IMR-90 (cell line): ENCODE results near the gene AIF1. TPM values are rescaled to one million over a fixed set of nuclear protein-coding genes. Genes with fewer than 3 reads are reported as not detected.

Source experiments
- ATAC-seq: fragments of 200-7000 bp; cut with Tn5 transposase; 2 replicates; pipeline ENCODE4 v1.9.1; 2020; ENCODE audit warnings: low read depth, mild to moderate bottlenecking, moderate library complexity
- BruUV-seq: library from RNA; stranded (reverse); fragments of 400-500 nt; replicated peaks from 2 replicates; lab custom pipeline; 2021; lab: Mats Ljungman, UMichigan
- CTCF ChIA-PET: fragments of 300-600 bp; formaldehyde crosslinking; extraction: SDS; loops from one replicate; lab custom pipeline; 2021; ENCODE audit warnings: antibody characterized with exemption; lab: Yijun Ruan, JAX
- POLR2A ChIA-PET: fragments of 300-600 bp; sonication (Branson Sonifier 250); formaldehyde crosslinking; loops from one replicate; lab custom pipeline; 2022; ENCODE audit warnings: antibody characterized with exemption; ENCODE audit not compliant: unreplicated experiment; lab: Charles Lee
- DNase-seq: peaks from one replicate; pipeline ENCODE4 v3.0.0; 2013
- H2AFZ ChIP-seq: replicated peaks from 2 replicates; pipeline ENCODE3; 2013; ENCODE audit warnings: low read length, mild to moderate bottlenecking; ENCODE audit not compliant: poor library complexity
- H2AK5ac ChIP-seq: 2 replicates; pipeline ENCODE4 v1.6.1; 2013; ENCODE audit warnings: low read depth, low read length, inconsistent platforms
- H2AK9ac ChIP-seq: replicated peaks from 2 replicates; pipeline ENCODE3; 2013; ENCODE audit warnings: mild to moderate bottlenecking, low read depth, low read length, moderate library complexity; ENCODE audit not compliant: poor library complexity
- H2BK120ac ChIP-seq: 2 replicates; pipeline ENCODE4 v1.6.1; 2013; ENCODE audit warnings: low read depth, low read length, inconsistent platforms
- H2BK15ac ChIP-seq: 3 replicates; pipeline ENCODE4 v1.6.1; 2013; ENCODE audit warnings: low read depth, low read length, inconsistent platforms
- H2BK20ac ChIP-seq: 2 replicates; pipeline ENCODE4 v1.6.1; 2013; ENCODE audit warnings: low read depth, mild to moderate bottlenecking, inconsistent platforms, low read length, moderate library complexity
- H2BK5ac ChIP-seq: 2 replicates; pipeline ENCODE4 v1.6.1; 2013; ENCODE audit warnings: mild to moderate bottlenecking, low read depth, low read length, inconsistent platforms; ENCODE audit not compliant: poor library complexity, severe bottlenecking
- H3K14ac ChIP-seq: replicated peaks from 2 replicates; pipeline ENCODE4 v1.6.1; 2013; ENCODE audit warnings: low read depth, low read length, inconsistent platforms
- H3K18ac ChIP-seq: 2 replicates; pipeline ENCODE4 v1.6.1; 2013; ENCODE audit warnings: low read depth, low read length, control low read depth
- H3K23ac ChIP-seq: 2 replicates; pipeline ENCODE4 v1.6.1; 2013; ENCODE audit warnings: low read depth, low read length, inconsistent platforms
- H3K27ac ChIP-seq: 2 replicates; pipeline ENCODE4 v1.5.1; 2013; ENCODE audit warnings: mild to moderate bottlenecking, control low read depth, low read length; ENCODE audit not compliant: insufficient read depth
- H3K27me3 ChIP-seq: 2 replicates; pipeline ENCODE4 v1.6.1; 2013; ENCODE audit warnings: low read length; ENCODE audit not compliant: control insufficient read depth, insufficient read depth
- H3K36me3 ChIP-seq: 2 replicates; pipeline ENCODE4 v1.6.1; 2013; ENCODE audit warnings: low read length, mixed read lengths; ENCODE audit not compliant: control insufficient read depth, insufficient read depth
- H3K4ac ChIP-seq: 2 replicates; pipeline ENCODE4 v1.6.1; 2013; ENCODE audit warnings: low read depth, low read length, inconsistent platforms
- H3K4me1 ChIP-seq: 2 replicates; pipeline ENCODE4 v1.6.1; 2013; ENCODE audit warnings: low read length, mixed read lengths; ENCODE audit not compliant: control insufficient read depth, insufficient read depth
- H3K4me2 ChIP-seq: 2 replicates; pipeline ENCODE4 v1.6.1; 2013; ENCODE audit warnings: low read depth, mild to moderate bottlenecking, control low read depth, low read length, moderate library complexity
- H3K4me3 ChIP-seq: 2 replicates; pipeline ENCODE4 v1.5.1; 2013; ENCODE audit warnings: low read depth, mild to moderate bottlenecking, control low read depth, low read length, moderate library complexity; ENCODE audit not compliant: insufficient read depth
- H3K56ac ChIP-seq: 2 replicates; pipeline ENCODE4 v1.6.1; 2013; ENCODE audit warnings: low read length, inconsistent platforms; ENCODE audit not compliant: insufficient read depth; ENCODE audit errors: extremely low read depth
- H3K79me1 ChIP-seq, 2 experiments: 2 replicates each; pipeline ENCODE4 v1.6.1; 2013; ENCODE audit warnings: low read length in 2 of 2, inconsistent platforms in 1 of 2, low read depth in 1 of 2
- H3K9ac ChIP-seq: 2 replicates; pipeline ENCODE4 v1.6.1; 2013; ENCODE audit warnings: low read depth, low read length, control low read depth
- H3K9me1 ChIP-seq: 2 replicates; pipeline ENCODE4 v1.6.1; 2013; ENCODE audit warnings: low read length, inconsistent platforms; ENCODE audit not compliant: insufficient read depth
- H3K9me3 ChIP-seq: 2 replicates; pipeline ENCODE4 v1.6.1; 2013; ENCODE audit warnings: low read length; ENCODE audit not compliant: control insufficient read depth, insufficient read depth
- H4K20me1 ChIP-seq: 2 replicates; pipeline ENCODE4 v1.6.1; 2013; ENCODE audit warnings: low read length, inconsistent platforms; ENCODE audit not compliant: insufficient read depth
- H4K5ac ChIP-seq: 2 replicates; pipeline ENCODE4 v1.6.1; 2013; ENCODE audit warnings: mild to moderate bottlenecking, low read depth, low read length, control low read depth
- H4K8ac ChIP-seq, 2 experiments: 2 replicates each; pipeline ENCODE4 v1.6.1; 2013; ENCODE audit warnings: low read depth in 2 of 2, low read length in 2 of 2, control low read depth in 1 of 2, inconsistent platforms in 1 of 2
- H4K91ac ChIP-seq: 2 replicates; pipeline ENCODE4 v1.6.1; 2013; ENCODE audit warnings: low read depth, low read length, inconsistent platforms; ENCODE audit not compliant: insufficient read depth
- BHLHE40 ChIP-seq: fragments of 150-350 bp; IDR thresholded peaks from 2 replicates; pipeline ENCODE4 v1.6.1; 2016; ENCODE audit warnings: mild to moderate bottlenecking, low read depth, low read length
- CEBPB ChIP-seq: IDR thresholded peaks from 2 replicates; pipeline ENCODE4 v1.6.1; 2012; ENCODE audit warnings: low read depth, low read length, improper control_type of control experiment
- CHD1 ChIP-seq: IDR thresholded peaks from 2 replicates; pipeline ENCODE4 v1.6.1; 2012; ENCODE audit warnings: low read depth, low read length, improper control_type of control experiment
- CTCF ChIP-seq: conservative IDR thresholded peaks from 2 replicates; pipeline ENCODE4 v1.5.1; 2012; ENCODE audit warnings: mild to moderate bottlenecking, low read depth, low read length, improper control_type of control experiment
- ELK1 ChIP-seq: fragments of 150-350 bp; IDR thresholded peaks from 2 replicates; pipeline ENCODE4 v1.6.1; 2016; ENCODE audit warnings: low read depth, mild to moderate bottlenecking, low read length, moderate library complexity, borderline replicate concordance
- FOS ChIP-seq: fragments of 150-350 bp; IDR thresholded peaks from 2 replicates; pipeline ENCODE4 v1.6.1; 2016; ENCODE audit warnings: low read depth, low read length
- MAFK ChIP-seq: IDR thresholded peaks from 2 replicates; pipeline ENCODE4 v1.6.1; 2012; ENCODE audit warnings: low read depth, low read length, improper control_type of control experiment
- MAZ ChIP-seq: IDR thresholded peaks from 2 replicates; pipeline ENCODE4 v1.6.1; 2012; ENCODE audit warnings: low read depth, mild to moderate bottlenecking, low read length, improper control_type of control experiment, moderate library complexity, borderline replicate concordance
- MXI1 ChIP-seq: IDR thresholded peaks from 2 replicates; pipeline ENCODE4 v1.6.1; 2012; ENCODE audit warnings: low read depth, mild to moderate bottlenecking, low read length, moderate library complexity, borderline replicate concordance
- NFE2L2 ChIP-seq: fragments of 150-350 bp; IDR thresholded peaks from 2 replicates; pipeline ENCODE4 v1.6.1; 2016; ENCODE audit warnings: low read depth, mild to moderate bottlenecking, low read length
- POLR2A ChIP-seq: IDR thresholded peaks from 2 replicates; pipeline ENCODE4 v1.6.1; 2012; ENCODE audit warnings: mild to moderate bottlenecking, low read depth, low read length
- RAD21 ChIP-seq: IDR thresholded peaks from 2 replicates; pipeline ENCODE4 v1.6.1; 2012; ENCODE audit warnings: low read length, improper control_type of control experiment
- RCOR1 ChIP-seq: IDR thresholded peaks from 2 replicates; pipeline ENCODE4 v1.6.1; 2012; ENCODE audit warnings: mild to moderate bottlenecking, low read length, improper control_type of control experiment; ENCODE audit not compliant: insufficient replicate concordance
- RFX5 ChIP-seq: IDR thresholded peaks from 2 replicates; pipeline ENCODE4 v1.8.0; 2012; ENCODE audit warnings: low read depth, mild to moderate bottlenecking, low read length, moderate library complexity
- SMC3 ChIP-seq: fragments of 150-350 bp; IDR thresholded peaks from 2 replicates; pipeline ENCODE4 v1.6.1; 2016; ENCODE audit warnings: low read depth, mild to moderate bottlenecking, antibody characterized with exemption, low read length, moderate library complexity
- WGBS, 2 experiments: methylation state at CpG; one replicate each; pipeline versions ENCODE4 v1.1.5 to v1.1.7; 2013; ENCODE audit warnings: missing lambda C conversion rate in 2 of 2; ENCODE audit not compliant: insufficient read length in 1 of 2; ENCODE audit errors: extremely low coverage in 2 of 2; 5-methylcytosine and 5-hydroxymethylcytosine counted together
- dilution Hi-C: fragments of 300-500 bp; cut with HindIII; formaldehyde crosslinking; loops from one replicate; pipeline ENCODE4 v1.14.3; 2018; ENCODE audit warnings: low sequenced_read_pairs; ENCODE audit not compliant: unreplicated experiment
- in situ Hi-C: fragments of 300-500 bp; cut with MboI; formaldehyde crosslinking; loops from 3 replicates; pipeline ENCODE4 v1.14.3; 2019; ENCODE audit warnings: low sequenced_read_pairs, inconsistent platforms, mixed read lengths
- intact Hi-C: fragments of 100-400 bp; cut with micrococcal nuclease; formaldehyde crosslinking; loops from 2 replicates; pipeline ENCODE4 v1.10.0; 2022
- polyA plus RNA-seq, 3 experiments: library from polyadenylated mRNA; depleted of rRNA; stranded (reverse); fragments of >200 nt; gene quantifications; 2 replicates each; pipeline ENCODE4 v1.2.3, GENCODE V29; 2012; ENCODE audit warnings: low replicate concordance in 1 of 3
- total RNA-seq: library from RNA; depleted of rRNA; stranded (reverse); fragments of >200 nt; gene quantifications from 2 replicates; pipeline ENCODE4 v1.2.3, GENCODE V29; 2012
- TF ChIP-seq, protein P1 (sequence below): fragments of 150-350 bp; IDR thresholded peaks from 2 replicates; pipeline ENCODE4 v1.6.1; 2017; ENCODE audit warnings: mild to moderate bottlenecking, antibody characterized with exemption, low read length, low read depth

Gene AIF1
- total and polyA plus RNA-seq, 2 of the 4 experiments (the other 2 are of a cell fraction), result not detected

GRCh38 chr6:31614075-31614619, 887 bp upstream of the AIF1 start:
- no CpG with 5 or more reads among the region's 8 CpGs for WGBS, 2 experiments
- Histone ChIP-seq H3K4ac (no peak overlapping the region), H2BK5ac (no peak overlapping the region), H3K36me3 (no peaks in the 10 kb centered on the region), H3K27me3 (peaks cover 7% of the 10 kb centered on the region), H2AK5ac (no peak overlapping the region), H3K56ac (no peak overlapping the region), H3K14ac (no peak overlapping the region), H3K9me3 (no peaks in the 10 kb centered on the region), H3K9ac (no peak overlapping the region), H3K23ac (no peak overlapping the region), H2BK20ac (no peak overlapping the region), H2AK9ac (no peak overlapping the region), H3K4me2 (no peak overlapping the region), H3K18ac (no peak overlapping the region), H4K5ac (no peak overlapping the region), H4K91ac (no peak overlapping the region), H4K8ac (no peak overlapping the region), H2BK15ac (no peak overlapping the region), H3K9me1 (0 out of 2 replicates have a peak, but pooled peaks cover 3% of the 10 kb centered on the region), H3K4me3 (no peak overlapping the region), H4K20me1 (no peaks in the 10 kb centered on the region), H3K79me1 (no peaks in the 10 kb centered on the region), H2BK120ac (no peak overlapping the region), H3K27ac (no peak overlapping the region), H2AFZ (peak overlapping the region; percentile 44), H3K4me1 (no peaks in the 10 kb centered on the region)
- TF ChIP-seq RFX5 (no peak), ELK1 (no peak), CHD1 (no peak), MAFK (no peak), CEBPB (no peak), BHLHE40 (no peak), MXI1 (no peak), POLR2A (no peak), FOS (no peak), MAZ (no peak), RAD21 (no peak), SMC3 (no peak), CTCF (no peak), RCOR1 (no peak), NFE2L2 (no peak)
- TF ChIP-seq, protein P1, sequence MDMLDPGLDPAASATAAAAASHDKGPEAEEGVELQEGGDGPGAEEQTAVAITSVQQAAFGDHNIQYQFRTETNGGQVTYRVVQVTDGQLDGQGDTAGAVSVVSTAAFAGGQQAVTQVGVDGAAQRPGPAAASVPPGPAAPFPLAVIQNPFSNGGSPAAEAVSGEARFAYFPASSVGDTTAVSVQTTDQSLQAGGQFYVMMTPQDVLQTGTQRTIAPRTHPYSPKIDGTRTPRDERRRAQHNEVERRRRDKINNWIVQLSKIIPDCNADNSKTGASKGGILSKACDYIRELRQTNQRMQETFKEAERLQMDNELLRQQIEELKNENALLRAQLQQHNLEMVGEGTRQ, result no peak
- ChIA-PET POLR2A (no interaction called here), CTCF (interaction anchor here (0.7 kb wide), 1 partner anchor 18 kb away, joined by 7 read pairs; no protein-coding TSS in a partner anchor)
- DNase-seq (no peak), ATAC-seq (no peak)
- dilution Hi-C loops, result no loop called here
- in situ Hi-C loops, result no loop called here
- intact Hi-C loops, result loop anchor here (2.0 kb wide), 1 partner anchor 53 kb away; no protein-coding TSS in a partner anchor
- BruUV-seq, result no TSS peak
